MM.1S (cell line): ENCODE measurements around the gene ZNF138.

ENCODE experiments used
- EZH2 ChIP-seq: fragments of 300-600 bp; sonication (generic); optimal IDR thresholded peaks from 2 replicates; pipeline ENCODE3; 2017; ENCODE audit warnings: low read depth, mild to moderate bottlenecking, antibody characterized with exemption, low read length, mixed read lengths
- TF ChIP-seq, protein P1 (sequence below): fragments of 300-600 bp; sonication (generic); IDR thresholded peaks from 2 replicates; pipeline ENCODE4 v1.5.1; 2016; ENCODE audit warnings: antibody characterized with exemption, low read length, mixed read lengths

DNA sequence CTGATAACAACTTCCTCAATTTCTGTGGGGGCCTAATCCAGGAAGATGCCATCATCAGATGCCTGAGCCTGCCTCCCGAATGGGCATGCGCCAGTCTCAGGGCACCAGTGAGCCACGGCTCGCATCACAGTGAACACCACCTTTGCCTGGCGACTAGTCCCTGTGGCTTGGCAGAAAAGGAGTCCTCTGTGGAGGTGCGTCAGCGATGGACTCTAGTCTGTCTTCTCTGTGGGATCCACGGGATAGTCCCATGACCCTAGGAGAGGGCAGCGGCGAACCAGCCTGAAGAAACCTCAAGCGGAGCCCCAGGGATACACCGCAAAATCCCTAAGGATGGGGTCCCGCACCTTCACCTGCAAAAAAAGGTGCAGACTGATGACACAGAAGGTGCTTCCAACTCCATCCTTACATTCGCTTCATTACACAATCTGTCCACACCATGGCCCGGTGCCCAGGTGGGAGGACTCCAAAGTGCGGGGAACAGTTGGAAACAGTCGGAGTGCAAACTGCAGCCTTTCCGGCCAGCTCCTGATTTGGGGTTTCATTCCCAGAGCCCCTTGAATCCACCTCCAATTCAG is 73.7 kb downstream of the ZNF138 start:
- TF ChIP-seq, protein P1, sequence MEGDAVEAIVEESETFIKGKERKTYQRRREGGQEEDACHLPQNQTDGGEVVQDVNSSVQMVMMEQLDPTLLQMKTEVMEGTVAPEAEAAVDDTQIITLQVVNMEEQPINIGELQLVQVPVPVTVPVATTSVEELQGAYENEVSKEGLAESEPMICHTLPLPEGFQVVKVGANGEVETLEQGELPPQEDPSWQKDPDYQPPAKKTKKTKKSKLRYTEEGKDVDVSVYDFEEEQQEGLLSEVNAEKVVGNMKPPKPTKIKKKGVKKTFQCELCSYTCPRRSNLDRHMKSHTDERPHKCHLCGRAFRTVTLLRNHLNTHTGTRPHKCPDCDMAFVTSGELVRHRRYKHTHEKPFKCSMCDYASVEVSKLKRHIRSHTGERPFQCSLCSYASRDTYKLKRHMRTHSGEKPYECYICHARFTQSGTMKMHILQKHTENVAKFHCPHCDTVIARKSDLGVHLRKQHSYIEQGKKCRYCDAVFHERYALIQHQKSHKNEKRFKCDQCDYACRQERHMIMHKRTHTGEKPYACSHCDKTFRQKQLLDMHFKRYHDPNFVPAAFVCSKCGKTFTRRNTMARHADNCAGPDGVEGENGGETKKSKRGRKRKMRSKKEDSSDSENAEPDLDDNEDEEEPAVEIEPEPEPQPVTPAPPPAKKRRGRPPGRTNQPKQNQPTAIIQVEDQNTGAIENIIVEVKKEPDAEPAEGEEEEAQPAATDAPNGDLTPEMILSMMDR, result no peak
- no peak for TF ChIP-seq EZH2
